Measurements from ENCODE around the gene CASP6.

The CASP6 gene

DNA sequence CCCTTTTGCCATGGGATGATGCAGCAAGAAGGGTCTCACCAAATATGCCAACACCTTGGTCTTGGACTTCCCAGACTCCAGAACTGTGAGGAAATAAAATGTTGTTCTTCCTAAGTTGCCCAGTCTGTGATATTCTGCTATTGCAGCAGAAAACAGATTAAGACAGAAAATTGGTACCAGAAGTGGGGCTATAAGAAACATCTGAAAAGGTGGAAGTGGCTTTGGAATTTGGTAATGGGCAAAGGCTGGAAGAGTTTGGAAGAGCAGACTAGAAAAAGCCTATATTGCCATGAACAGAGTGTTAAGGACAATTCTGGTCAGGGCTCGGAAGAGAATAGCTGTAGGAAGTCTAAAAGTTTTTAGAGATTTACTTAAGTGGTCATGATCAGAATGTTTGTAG, 27.4 kb downstream of the CASP6 start:
- POLR2A ChIA-PET (ENCODE audit: low non-redundant PET), result no interaction called here
- no peak overlapping the region for H3K27ac ChIP-seq
- TF ChIP-seq, protein P1, sequence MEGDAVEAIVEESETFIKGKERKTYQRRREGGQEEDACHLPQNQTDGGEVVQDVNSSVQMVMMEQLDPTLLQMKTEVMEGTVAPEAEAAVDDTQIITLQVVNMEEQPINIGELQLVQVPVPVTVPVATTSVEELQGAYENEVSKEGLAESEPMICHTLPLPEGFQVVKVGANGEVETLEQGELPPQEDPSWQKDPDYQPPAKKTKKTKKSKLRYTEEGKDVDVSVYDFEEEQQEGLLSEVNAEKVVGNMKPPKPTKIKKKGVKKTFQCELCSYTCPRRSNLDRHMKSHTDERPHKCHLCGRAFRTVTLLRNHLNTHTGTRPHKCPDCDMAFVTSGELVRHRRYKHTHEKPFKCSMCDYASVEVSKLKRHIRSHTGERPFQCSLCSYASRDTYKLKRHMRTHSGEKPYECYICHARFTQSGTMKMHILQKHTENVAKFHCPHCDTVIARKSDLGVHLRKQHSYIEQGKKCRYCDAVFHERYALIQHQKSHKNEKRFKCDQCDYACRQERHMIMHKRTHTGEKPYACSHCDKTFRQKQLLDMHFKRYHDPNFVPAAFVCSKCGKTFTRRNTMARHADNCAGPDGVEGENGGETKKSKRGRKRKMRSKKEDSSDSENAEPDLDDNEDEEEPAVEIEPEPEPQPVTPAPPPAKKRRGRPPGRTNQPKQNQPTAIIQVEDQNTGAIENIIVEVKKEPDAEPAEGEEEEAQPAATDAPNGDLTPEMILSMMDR (conservative IDR thresholded peaks at IDR 0.05; ENCODE audit: low read depth), result no peak
- CTCF ChIA-PET, result no interaction called here
- no peak for DNase-seq (ENCODE audit: low spot score)

DNA sequence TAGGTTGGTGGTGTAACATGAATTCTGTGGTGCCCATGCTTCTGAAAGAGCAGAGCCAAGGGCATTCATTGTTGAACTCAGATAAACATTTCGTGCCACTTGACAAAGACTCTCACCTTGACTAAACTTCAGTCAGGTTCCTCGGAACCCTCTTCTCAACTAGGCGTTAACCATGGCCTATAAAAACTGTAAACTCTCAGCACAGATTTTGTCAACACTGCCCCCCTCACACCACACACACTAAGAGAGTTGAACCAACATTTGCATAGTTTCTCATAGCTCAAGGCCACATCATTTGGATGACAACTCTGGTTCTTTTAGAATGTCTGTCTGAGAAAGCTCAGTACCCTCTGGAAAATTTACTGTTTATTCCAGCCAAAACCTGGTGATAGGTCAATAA, 28.1 kb downstream of the CASP6 start:
- POLR2A ChIA-PET (ENCODE audit: low non-redundant PET), result no interaction called here
- no peak overlapping the region for H3K27ac ChIP-seq
- CTCF ChIA-PET, result no interaction called here
- DNase-seq (ENCODE audit: low spot score), result no peak
- TF ChIP-seq, protein P1 (conservative IDR thresholded peaks at IDR 0.05; ENCODE audit: low read depth), result no peak

DNA sequence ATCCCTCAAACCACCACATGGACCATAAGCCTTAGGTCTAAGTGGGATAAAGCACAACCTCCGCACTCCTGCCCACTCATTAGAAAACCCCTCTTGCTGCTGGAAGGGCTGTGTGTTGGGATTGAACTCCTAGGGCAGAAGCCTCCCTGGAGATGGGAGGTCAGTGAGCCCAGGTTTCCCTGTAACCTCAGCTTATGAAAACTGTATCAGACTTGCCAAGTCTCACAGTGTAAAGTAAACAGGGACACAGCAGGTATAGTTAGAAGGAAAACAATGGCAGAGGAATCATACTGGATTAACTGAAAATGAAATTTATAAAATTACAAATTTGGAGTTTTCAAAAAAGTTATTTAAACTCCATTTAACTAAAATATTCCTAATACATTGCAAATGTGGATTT, 29.9 kb downstream of the CASP6 start:
- ChIA-PET POLR2A (ENCODE audit: low non-redundant PET) (no interaction called here), CTCF (no interaction called here)
- TF ChIP-seq, protein P1 (conservative IDR thresholded peaks at IDR 0.05; ENCODE audit: low read depth), result no peak
- no peak overlapping the region for H3K27ac ChIP-seq
- DNase-seq (ENCODE audit: low spot score), result no peak

DNA sequence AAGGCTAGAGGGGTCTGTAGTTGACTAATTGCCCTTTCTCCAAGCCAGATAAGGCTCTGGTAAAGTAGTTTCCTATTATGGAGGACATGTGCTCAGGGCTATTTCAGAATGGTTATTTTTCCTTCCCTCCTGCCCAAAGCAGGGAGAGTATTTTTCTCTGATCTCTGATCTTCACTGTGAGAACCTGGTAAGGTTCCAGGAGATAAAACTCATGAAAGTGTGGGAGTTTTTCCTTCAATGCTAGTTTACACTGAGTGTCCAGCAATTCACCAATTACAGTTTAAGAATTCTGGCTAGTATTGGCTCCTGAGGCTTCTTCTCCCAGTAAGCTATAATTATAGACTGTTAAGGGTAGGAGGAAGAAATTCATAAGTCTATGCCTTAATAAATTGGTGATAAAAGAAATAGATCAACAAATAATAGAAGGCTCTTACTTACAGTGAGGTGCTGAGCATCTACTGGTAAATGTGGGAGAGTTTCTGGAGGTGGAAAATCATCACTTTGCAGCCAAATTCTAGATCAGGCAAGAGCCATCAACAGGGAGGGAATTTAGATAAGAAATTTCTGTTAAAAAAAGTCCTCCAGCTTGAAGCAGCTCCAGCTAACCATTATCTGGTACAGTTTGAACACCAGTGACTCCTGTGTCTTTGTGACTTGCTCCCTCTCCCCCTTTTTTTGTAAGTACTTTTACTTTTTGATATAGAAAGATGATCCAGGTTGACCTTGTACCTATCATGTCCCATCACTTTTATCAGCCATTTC, 30.9 kb downstream of the CASP6 start:
- POLR2A ChIA-PET (ENCODE audit: low non-redundant PET), result no interaction called here
- no peak overlapping the region for H3K27ac ChIP-seq
- TF ChIP-seq, protein P1 (conservative IDR thresholded peaks at IDR 0.05; ENCODE audit: low read depth), result no peak
- CTCF ChIA-PET, result no interaction called here
- DNase-seq (ENCODE audit: low spot score), result no peak

DNA sequence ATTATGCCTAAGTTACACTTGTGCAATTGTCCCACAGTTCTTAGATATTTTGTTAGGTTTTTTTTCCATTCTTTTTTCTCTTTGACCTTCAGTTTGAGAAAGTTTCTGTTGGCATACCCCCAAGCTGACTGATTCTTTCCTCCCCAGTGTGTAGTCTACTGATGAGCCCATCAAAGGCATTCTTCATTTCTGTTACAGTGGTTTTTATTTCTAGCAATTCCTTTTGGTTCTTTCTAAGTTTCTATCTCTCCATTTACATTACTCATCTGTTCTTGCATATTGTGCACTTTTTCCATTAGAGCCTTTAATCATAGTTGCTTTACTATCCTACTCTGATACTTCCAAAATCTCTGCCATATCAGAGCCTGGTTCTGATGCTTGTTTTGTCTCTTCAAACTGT, 31.9 kb downstream of the CASP6 start:
- DNase-seq (ENCODE audit: low spot score), result no peak
- POLR2A ChIA-PET (ENCODE audit: low non-redundant PET), result no interaction called here
- CTCF ChIA-PET, result no interaction called here
- H3K27ac ChIP-seq, result no peak overlapping the region
- TF ChIP-seq, protein P1 (conservative IDR thresholded peaks at IDR 0.05; ENCODE audit: low read depth), result no peak

DNA sequence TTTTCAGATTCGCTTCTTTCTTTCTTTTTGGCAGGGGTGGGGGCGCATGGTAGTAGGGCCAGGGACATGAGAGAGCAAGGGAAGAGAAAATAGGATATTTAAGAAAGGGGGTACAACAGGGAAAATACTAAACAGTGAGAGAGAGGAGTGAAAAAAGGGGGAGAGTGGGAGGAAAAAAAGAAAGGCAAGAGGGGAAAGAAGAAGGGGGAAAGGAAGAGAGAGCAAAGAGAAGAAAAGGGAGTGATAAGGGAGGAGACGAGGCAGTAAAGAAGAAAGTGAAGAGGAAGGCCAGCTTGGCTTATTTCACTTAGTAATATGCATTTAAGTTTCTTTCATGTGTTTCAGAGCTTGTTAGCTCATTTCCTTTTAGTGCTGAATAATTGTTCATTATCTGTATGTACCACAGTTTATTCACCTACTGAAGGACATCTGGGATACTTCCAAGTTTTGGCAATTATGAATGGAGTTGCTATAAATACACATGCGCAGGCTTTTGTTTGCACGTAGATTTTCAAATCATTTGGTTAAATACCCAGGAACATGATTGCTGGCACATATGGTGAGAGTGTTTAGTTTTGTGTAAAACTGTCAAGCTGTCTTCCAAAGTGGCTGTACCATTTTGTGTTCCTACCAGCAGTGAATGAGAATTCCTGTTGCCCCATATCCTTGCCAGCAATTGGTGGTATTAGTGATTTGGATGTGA, 37.3 kb downstream of the CASP6 start:
- CTCF ChIA-PET, result no interaction called here
- POLR2A ChIA-PET (ENCODE audit: low non-redundant PET), result no interaction called here
- no peak for DNase-seq (ENCODE audit: low spot score)
- TF ChIP-seq, protein P1 (conservative IDR thresholded peaks at IDR 0.05; ENCODE audit: low read depth), result no peak
- H3K27ac ChIP-seq, result no peak overlapping the region
